HepG2 (cell line): Measurements from ENCODE around the gene MVP. TPM values are rescaled to one million over a fixed set of nuclear protein-coding genes. Genes with fewer than 3 reads are reported as not detected.

Experiments
- ATAC-seq: fragments of 200-7000 bp; cut with Tn5 transposase; 3 replicates; pipeline ENCODE4 v1.9.1; 2020; ENCODE audit warnings: mild to moderate bottlenecking, moderate library complexity
- BruUV-seq: library from RNA; stranded (reverse); fragments of 400-500 nt; replicated peaks from 2 replicates; lab custom pipeline; 2021; lab: Mats Ljungman, UMichigan
- CTCF ChIA-PET: fragments of 300-600 bp; formaldehyde crosslinking; extraction: SDS; loops from one replicate; lab custom pipeline; 2021; ENCODE audit warnings: low total read pairs, inconsistent platforms, low intra/inter-chr PET ratio; lab: Yijun Ruan, JAX
- POLR2A ChIA-PET: fragments of 350-600 bp; sonication (Branson Sonifier 250); formaldehyde crosslinking; loops from one replicate; lab custom pipeline; 2020; ENCODE audit warnings: antibody characterized with exemption, inconsistent platforms; lab: Yijun Ruan, JAX
- DNase-seq: peaks from one replicate; pipeline ENCODE4 v3.0.0-alpha.2; 2015; ENCODE audit warnings: low spot score
- FAIRE-seq: peaks from 3 replicates; lab custom pipeline; 2011; peaks lifted over from hg19 to GRCh38; lab: Jason Lieb, UNC
- H2AFZ ChIP-seq: one replicate; pipeline ENCODE4 v1.6.1; 2011; ENCODE audit warnings: low read length, inconsistent platforms
- H3K27ac ChIP-seq: fragments of 300-600 bp; 3 replicates; pipeline ENCODE4 v1.8.0; 2011; ENCODE audit warnings: mixed run types, mild to moderate bottlenecking, mixed read lengths, low read length, inconsistent platforms; ENCODE audit not compliant: insufficient read depth; ENCODE audit errors: extremely low read length
- H3K27me3 ChIP-seq, 2 experiments: fragments of 200-600 bp in 1 of 2; 2 replicates in 1 of 2; 3 replicates in 1 of 2; pipeline versions ENCODE4 v1.6.0 to v1.8.0; 2011; ENCODE audit warnings: low read length in 2 of 2, mild to moderate bottlenecking in 2 of 2, moderate library complexity in 2 of 2, inconsistent platforms in 1 of 2; ENCODE audit not compliant: insufficient read depth in 2 of 2, control insufficient read depth in 1 of 2
- H3K36me3 ChIP-seq, 2 experiments: fragments of 200-600 bp in 1 of 2; replicated peaks in 1 of 2; 2 replicates in 1 of 2; 3 replicates in 1 of 2; pipeline versions ENCODE4 v1.5.1 to v1.8.0; 2011; ENCODE audit warnings: low read length in 2 of 2, inconsistent platforms in 1 of 2; ENCODE audit not compliant: insufficient read depth in 2 of 2, control insufficient read depth in 1 of 2
- H3K4me1 ChIP-seq: 2 replicates; pipeline ENCODE4 v1.5.1; 2012; ENCODE audit warnings: low read length, inconsistent platforms; ENCODE audit not compliant: insufficient read depth
- H3K4me2 ChIP-seq: 2 replicates; pipeline ENCODE4 v1.6.0; 2011; ENCODE audit warnings: low read depth, low read length, inconsistent platforms
- H3K4me3 ChIP-seq, 3 experiments: fragments of 200-600 bp in 1 of 3; sonication (generic), shearing (Covaris generic) in 1 of 3; replicated peaks in 1 of 3; 2 replicates each; pipeline ENCODE4 v1.5.1; 2011 to 2016; ENCODE audit warnings: low read length in 3 of 3, inconsistent platforms in 2 of 3, low read depth in 2 of 3, mild to moderate bottlenecking in 2 of 3, control low read depth in 1 of 3, mixed read lengths in 1 of 3; ENCODE audit not compliant: insufficient read depth in 1 of 3
- H3K79me2 ChIP-seq: one replicate; pipeline ENCODE4 v1.6.1; 2011; ENCODE audit warnings: low read length, inconsistent platforms; ENCODE audit not compliant: insufficient read depth
- H3K9ac ChIP-seq: 2 replicates; pipeline ENCODE4 v1.6.0; 2011; ENCODE audit warnings: mild to moderate bottlenecking, low read depth, low read length, inconsistent platforms; ENCODE audit not compliant: insufficient read depth
- H3K9me3 ChIP-seq: 2 replicates; pipeline ENCODE4 v1.5.1; 2012; ENCODE audit warnings: mild to moderate bottlenecking, low read length
- H4K20me1 ChIP-seq: 2 replicates; pipeline ENCODE4 v1.6.0; 2011; ENCODE audit warnings: inconsistent platforms, mild to moderate bottlenecking, low read length, moderate library complexity; ENCODE audit not compliant: insufficient read depth
- ATF3 ChIP-seq: sonication (generic); formaldehyde crosslinking; IDR thresholded peaks from 2 replicates; pipeline ENCODE4 v1.4.0; 2020; ENCODE audit warnings: missing genetic modification reagents
- ATRX ChIP-seq: sonication (generic); formaldehyde crosslinking; IDR thresholded peaks from 2 replicates; pipeline ENCODE4 v1.4.0; 2020; ENCODE audit warnings: missing genetic modification reagents, borderline replicate concordance
- GABPB1 ChIP-seq: IDR thresholded peaks from 2 replicates; pipeline ENCODE4 v1.6.1; 2016; ENCODE audit warnings: mild to moderate bottlenecking, missing genetic modification reagents, moderate library complexity, missing compliant biosample characterization
- GATA4 ChIP-seq: sonication (generic); IDR thresholded peaks from 2 replicates; pipeline ENCODE4 v1.6.1; 2016; ENCODE audit warnings: antibody characterized with exemption, low read depth, borderline replicate concordance
- LBX2 ChIP-seq: sonication (generic); formaldehyde crosslinking; IDR thresholded peaks from 2 replicates; pipeline ENCODE4 v1.5.0; 2020; ENCODE audit warnings: missing genetic modification reagents, mild to moderate bottlenecking, borderline replicate concordance
- MTA1 ChIP-seq: sonication (generic); formaldehyde crosslinking; IDR thresholded peaks from 2 replicates; pipeline ENCODE4 v1.4.0; 2020; ENCODE audit warnings: missing genetic modification reagents, mild to moderate bottlenecking, borderline replicate concordance
- NFE2L2 ChIP-seq: fragments of 150-350 bp; IDR thresholded peaks from 2 replicates; pipeline ENCODE4 v1.6.1; 2014; ENCODE audit warnings: low read length
- PAF1 ChIP-seq: IDR thresholded peaks from 2 replicates; pipeline ENCODE4 v1.6.1; 2016; ENCODE audit warnings: missing genetic modification reagents, missing compliant biosample characterization
- PTBP1 ChIP-seq: fragments of 200-400 bp; formaldehyde crosslinking; IDR thresholded peaks from 2 replicates; pipeline ENCODE4 v1.6.1; 2018; ENCODE audit warnings: low read length, low read depth; ENCODE audit not compliant: poor library complexity, severe bottlenecking
- SRSF4 ChIP-seq: fragments of 200-400 bp; formaldehyde crosslinking; IDR thresholded peaks from one replicate; pipeline ENCODE4 v1.6.1; 2018; ENCODE audit warnings: mild to moderate bottlenecking, low read depth, low read length, moderate library complexity; ENCODE audit not compliant: poor library complexity, severe bottlenecking
- SRY ChIP-seq: sonication (generic); formaldehyde crosslinking; IDR thresholded peaks from 2 replicates; pipeline ENCODE4 v1.8.0; 2022; ENCODE audit warnings: mild to moderate bottlenecking, missing genetic modification reagents
- TBL1XR1 ChIP-seq: fragments of 150-350 bp; IDR thresholded peaks from 2 replicates; pipeline ENCODE4 v1.6.1; 2014; ENCODE audit warnings: borderline replicate concordance, low read length; ENCODE audit not compliant: partially characterized antibody
- TCF12 ChIP-seq, 2 experiments: fragments of 450-650 bp in 1 of 2; sonication (generic) in 1 of 2; formaldehyde crosslinking in 1 of 2; IDR thresholded peaks; 2 replicates each; pipeline versions ENCODE4 v1.6.1 to v1.8.0; 2017 to 2022; ENCODE audit warnings: antibody characterized with exemption in 1 of 2, mild to moderate bottlenecking in 1 of 2, missing genetic modification reagents in 1 of 2, moderate library complexity in 1 of 2
- U2AF1 ChIP-seq: fragments of 200-400 bp; formaldehyde crosslinking; optimal IDR thresholded peaks from 2 replicates; pipeline ENCODE3; 2017; ENCODE audit warnings: mild to moderate bottlenecking, low read depth, low read length
- XRCC5 ChIP-seq: fragments of 200-400 bp; formaldehyde crosslinking; optimal IDR thresholded peaks from 2 replicates; pipeline ENCODE3; 2017; ENCODE audit warnings: mild to moderate bottlenecking, low read length
- ZNF263 ChIP-seq: sonication (generic); formaldehyde crosslinking; IDR thresholded peaks from 2 replicates; pipeline ENCODE4 v1.4.0; 2020; ENCODE audit warnings: missing genetic modification reagents
- ZNF326 ChIP-seq: sonication (generic); formaldehyde crosslinking; IDR thresholded peaks from 2 replicates; pipeline ENCODE4 v1.4.0; 2020; ENCODE audit warnings: missing genetic modification reagents, borderline replicate concordance
- ZNF33B ChIP-seq: sonication (generic); formaldehyde crosslinking; IDR thresholded peaks from 2 replicates; pipeline ENCODE4 v1.5.1; 2020; ENCODE audit warnings: mild to moderate bottlenecking, missing genetic modification reagents
- ZNF547 ChIP-seq: sonication (generic); formaldehyde crosslinking; IDR thresholded peaks from 2 replicates; pipeline ENCODE4 v1.5.1; 2020; ENCODE audit warnings: mild to moderate bottlenecking, missing genetic modification reagents
- ZNF605 ChIP-seq: sonication (generic); formaldehyde crosslinking; IDR thresholded peaks from 2 replicates; pipeline ENCODE4 v1.8.0; 2022; ENCODE audit warnings: mild to moderate bottlenecking, missing genetic modification reagents
- ZNF7 ChIP-seq: IDR thresholded peaks from 2 replicates; pipeline ENCODE4 v1.6.1; 2016; ENCODE audit warnings: missing biosample characterization, missing genetic modification reagents
- ZSCAN29 ChIP-seq: sonication (generic); formaldehyde crosslinking; conservative IDR thresholded peaks from 2 replicates; pipeline ENCODE4 v1.4.0; 2020; ENCODE audit warnings: mild to moderate bottlenecking, missing genetic modification reagents
- ZSCAN30 ChIP-seq: sonication (generic); formaldehyde crosslinking; IDR thresholded peaks from 2 replicates; pipeline ENCODE4 v1.5.0; 2020; ENCODE audit warnings: mild to moderate bottlenecking, missing genetic modification reagents
- WGBS: methylation state at CpG from one replicate; pipeline ENCODE4 v1.1.6; 2017; ENCODE audit warnings: low lambda C conversion rate; 5-methylcytosine and 5-hydroxymethylcytosine counted together
- in situ Hi-C: cut with HindIII; loops from 2 replicates; pipeline ENCODE4 v1.10.0; 2017; ENCODE audit warnings: low pct_unique_long_range_greater_than_20kb; ENCODE audit not compliant: extremely low pct_ligation_motif_present
- intact Hi-C: fragments of 100-400 bp; cut with micrococcal nuclease; formaldehyde crosslinking; loops from one replicate; pipeline ENCODE4 v1.10.0; 2022; ENCODE audit not compliant: unreplicated experiment
- polyA plus RNA-seq, 8 experiments: library from polyadenylated mRNA; depleted of rRNA in 3 of 8; stranded (reverse) in 7 of 8; unstranded in 1 of 8; fragments of >200 nt; fragmentation: Illumina TruSeq in 4 of 8; extraction: Trizol in 4 of 8; gene quantifications; 2 replicates each; pipeline versions ENCODE4 v1.2.1 to v1.2.3, GENCODE V29; 2011 to 2016; ENCODE audit warnings: low read depth in 4 of 8, missing spikeins in 1 of 8, mixed read lengths in 1 of 8; ENCODE audit not compliant: insufficient read depth in 1 of 8
- total RNA-seq, 5 experiments: library from RNA; depleted of rRNA; stranded (reverse); fragments of >200 nt; fragmentation: Illumina TruSeq; extraction: Trizol; gene quantifications; 2 replicates each; pipeline ENCODE4 v1.2.3, GENCODE V29; 2016; ENCODE audit warnings: low read depth in 1 of 5

Gene MVP
- total and polyA plus RNA-seq, 2 of the 13 experiments (the other 11 are each of a cell fraction or from before 2014, with no cell fraction given) = 22.9 to 43.5 TPM

- TF ChIP-seq GABPB1 = 0 out of 2 replicates have a peak, but pooled peaks have one; percentile 26
- peak; percentile 28; the same call in 1 of the 2 replicates for TF ChIP-seq ZNF326 (CRISPR knock-in tag)
- TF ChIP-seq SRY = 0 out of 2 replicates have a peak, but pooled peaks have one; percentile 11
- TF ChIP-seq ATF3 (CRISPR knock-in tag) = 0 out of 2 replicates have a peak, but pooled peaks have one; percentile 16
- TF ChIP-seq LBX2 (CRISPR knock-in tag) = 0 out of 2 replicates have a peak, but pooled peaks have one; percentile 3
- 0 out of 2 replicates have a peak, but pooled peaks have one; percentile 53 for TF ChIP-seq NFE2L2
- TF ChIP-seq MTA1 (CRISPR knock-in tag) = peak; percentile 33; the same call in 1 of the 2 replicates
Measured at GRCh38 chr16:29825145-29826044, 5.1 kb downstream of the MVP start (continued).

GRCh38 chr16:29826342-29826695 lies 6.1 kb downstream of the MVP start:
- peaks cover 7% of the 10 kb centered on the region for H3K79me2 ChIP-seq
- peak; percentile 1; the same call in 2 of the 3 replicates for ATAC-seq
- peak overlapping the region; percentile 16 for H3K27ac ChIP-seq
- CTCF ChIA-PET = no interaction called here
- H3K36me3 ChIP-seq = no peaks in the 10 kb centered on the region
- no peaks in the 10 kb centered on the region for H3K27me3 ChIP-seq
- BruUV-seq = no TSS peak
- H3K4me1 ChIP-seq = peaks cover 93% of the 10 kb centered on the region
- no peak for DNase-seq
- peak overlapping the region; percentile 38 for H3K4me2 ChIP-seq
- in situ Hi-C loops = no loop called here
- no peaks in the 10 kb centered on the region for H4K20me1 ChIP-seq
- POLR2A ChIA-PET = interaction anchor here (0.7 to 6.6 kb wide), 14 partner anchors 7 to 152 kb away, joined by 3 to 145 read pairs (median 4); partner anchors contain the start of genes CDIPT, MAZ, MVP and PAGR1
- intact Hi-C loops = loop anchor here (5.0 kb wide), 1 partner anchor 36 kb away; the partner anchor contains the start of gene CDIPT
- H3K4me3 ChIP-seq = no peak overlapping the region
- H3K9me3 ChIP-seq = no peaks in the 10 kb centered on the region
- 22% methylated on average over 8 of the region's 8 CpGs for WGBS
- H2AFZ ChIP-seq = no peak overlapping the region
- peak; percentile 26 for FAIRE-seq
- H3K9ac ChIP-seq = peak overlapping the region; percentile 6; the same call in 1 of the 2 replicates
- TF ChIP-seq TCF12 (IDR thresholded peaks at IDR 0.05) (no peak), TCF12 (CRISPR knock-in tag; IDR thresholded peaks at IDR 0.05) (no peak), ZNF263 (CRISPR knock-in tag) (peak; percentile 40; the same call in 1 of the 2 replicates), ZNF33B (CRISPR knock-in tag) (no peak), PAF1 (CRISPR knock-in tag) (no peak), ZNF547 (CRISPR knock-in tag) (0 out of 2 replicates have a peak, but pooled peaks have one; percentile 12), PTBP1 (no peak), TBL1XR1 (no peak), ZSCAN30 (CRISPR knock-in tag) (no peak), ZSCAN29 (no peak), ZNF7 (CRISPR knock-in tag) (no peak), U2AF1 (no peak), XRCC5 (peak; percentile 5), GATA4 (no peak), ZNF605 (0 out of 2 replicates have a peak, but pooled peaks have one; percentile 18), ATRX (CRISPR knock-in tag) (no peak), SRSF4 (no peak)
